UCSD-AML1 (cell line): ENCODE measurements around the gene CA10.
A peak's percentile ranks its signal among the peaks of the same experiment; 100 is the strongest.

Source experiments
- DNase-seq: peaks from one replicate; lab custom pipeline; 2025; ENCODE audit not compliant: unreplicated experiment; lab: John Stamatoyannopoulos, UW

The CA10 gene

DNA sequence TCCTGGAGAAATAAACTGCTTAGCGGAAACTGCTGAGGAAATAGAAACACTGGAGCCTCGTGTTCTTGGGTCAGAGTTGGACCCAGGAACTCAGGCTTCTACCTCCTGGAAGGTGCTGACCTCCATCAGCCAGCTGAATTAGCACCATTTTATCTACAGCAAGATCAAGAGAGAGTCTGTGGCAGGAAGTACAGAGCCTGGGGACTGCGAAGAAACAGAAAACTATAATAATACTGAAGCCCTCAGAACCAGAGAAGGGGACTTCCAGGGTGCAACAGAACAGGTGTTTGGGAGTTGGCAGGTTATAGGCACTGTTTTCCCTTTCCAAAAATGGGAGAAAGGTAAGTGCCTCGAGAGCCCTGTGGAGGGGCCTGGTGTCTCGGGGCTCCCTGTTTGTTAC lies 379.7 kb downstream of the CA10 start:
- DNase-seq, result no peak

DNA sequence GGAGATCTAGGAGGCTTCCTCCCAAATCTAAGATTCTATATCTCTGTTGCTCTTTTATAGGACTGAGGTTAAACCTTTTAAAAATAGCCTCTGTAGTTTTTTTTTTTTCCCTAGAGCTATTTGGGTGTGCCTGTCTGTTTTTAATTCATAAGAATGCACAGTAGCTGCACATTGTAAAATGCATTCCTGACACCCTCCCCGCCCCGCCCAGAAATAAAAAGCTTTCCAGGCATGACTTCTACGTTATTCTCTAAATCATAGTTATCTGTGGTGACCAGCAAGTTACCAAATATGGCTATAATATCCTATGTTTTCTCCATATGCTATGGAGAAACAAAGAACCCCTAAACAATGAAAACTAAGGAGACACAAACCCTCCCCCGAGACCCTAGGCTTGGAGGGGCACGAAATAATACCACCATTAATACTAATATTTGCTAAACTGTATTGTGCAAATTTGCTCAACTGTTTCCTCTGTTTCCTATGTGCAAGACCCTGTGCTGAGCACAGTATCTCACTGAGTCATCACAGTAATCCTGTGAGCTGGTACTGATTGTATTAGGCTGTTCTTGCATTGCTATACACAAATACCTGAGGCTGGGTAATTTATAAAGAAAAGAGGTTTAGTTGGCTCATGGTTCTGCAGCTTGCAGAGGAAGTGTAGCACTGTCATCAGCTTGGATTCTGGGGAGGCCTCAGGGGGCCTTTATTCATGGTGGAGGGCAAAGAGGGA lies 388.3 kb downstream of the CA10 start:
- no peak for DNase-seq

DNA sequence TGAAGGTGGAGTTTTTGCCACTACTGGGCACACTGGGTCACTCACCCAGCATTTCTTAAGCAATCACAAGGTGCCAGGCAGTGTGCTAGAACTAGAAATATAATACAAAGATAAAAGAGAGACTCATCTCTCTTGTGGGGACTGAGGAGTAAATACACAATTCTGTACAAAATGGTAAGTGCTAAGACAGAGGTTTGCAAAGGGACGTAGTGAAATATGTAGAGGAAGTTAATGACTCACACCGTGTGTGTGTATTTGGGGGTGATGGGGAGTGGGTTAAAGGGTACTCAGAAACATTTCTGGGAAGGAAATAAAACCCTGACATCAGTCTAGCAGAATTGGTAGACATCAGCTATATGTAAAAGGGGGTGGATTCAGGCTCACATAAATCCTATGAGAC lies 389.3 kb downstream of the CA10 start:
- no peak for DNase-seq

DNA sequence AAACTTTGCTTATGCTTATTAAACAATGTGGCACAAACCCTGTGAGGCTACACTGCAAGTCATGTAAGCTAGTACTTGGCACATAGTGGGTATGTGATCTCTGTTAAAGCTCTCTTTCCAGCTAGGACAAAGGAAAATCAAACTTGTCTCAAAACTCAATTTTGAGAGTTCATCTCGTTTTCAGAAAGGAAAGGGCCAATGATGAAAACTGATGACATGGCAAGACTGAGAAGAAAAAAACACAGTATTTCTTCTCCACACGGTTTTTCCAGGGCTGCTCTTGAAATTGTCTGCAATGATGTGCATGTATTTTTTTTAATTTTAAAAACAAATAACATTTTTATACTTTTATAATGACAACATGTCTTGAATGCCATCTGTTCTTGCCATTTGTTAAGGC lies 389.8 kb downstream of the CA10 start:
- DNase-seq, result no peak

DNA sequence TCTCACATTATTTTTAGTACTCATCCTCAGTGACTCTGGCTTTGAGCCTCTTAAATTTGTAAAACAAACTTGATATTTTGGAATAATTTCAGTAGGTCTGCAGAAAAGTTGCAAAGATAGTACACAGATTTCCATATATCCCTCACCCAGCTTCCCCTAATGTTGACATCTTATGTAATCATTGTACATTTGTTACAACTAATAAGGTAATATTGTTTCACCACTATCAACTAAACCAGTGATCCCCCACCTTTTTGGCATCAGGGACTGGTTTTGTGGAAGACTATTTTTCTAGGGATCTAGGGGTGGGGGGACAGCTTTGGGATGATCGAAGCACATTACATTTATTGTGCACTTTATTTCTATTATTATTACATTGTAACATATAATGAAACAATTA lies 391.2 kb downstream of the CA10 start:
- DNase-seq, result no peak

DNA sequence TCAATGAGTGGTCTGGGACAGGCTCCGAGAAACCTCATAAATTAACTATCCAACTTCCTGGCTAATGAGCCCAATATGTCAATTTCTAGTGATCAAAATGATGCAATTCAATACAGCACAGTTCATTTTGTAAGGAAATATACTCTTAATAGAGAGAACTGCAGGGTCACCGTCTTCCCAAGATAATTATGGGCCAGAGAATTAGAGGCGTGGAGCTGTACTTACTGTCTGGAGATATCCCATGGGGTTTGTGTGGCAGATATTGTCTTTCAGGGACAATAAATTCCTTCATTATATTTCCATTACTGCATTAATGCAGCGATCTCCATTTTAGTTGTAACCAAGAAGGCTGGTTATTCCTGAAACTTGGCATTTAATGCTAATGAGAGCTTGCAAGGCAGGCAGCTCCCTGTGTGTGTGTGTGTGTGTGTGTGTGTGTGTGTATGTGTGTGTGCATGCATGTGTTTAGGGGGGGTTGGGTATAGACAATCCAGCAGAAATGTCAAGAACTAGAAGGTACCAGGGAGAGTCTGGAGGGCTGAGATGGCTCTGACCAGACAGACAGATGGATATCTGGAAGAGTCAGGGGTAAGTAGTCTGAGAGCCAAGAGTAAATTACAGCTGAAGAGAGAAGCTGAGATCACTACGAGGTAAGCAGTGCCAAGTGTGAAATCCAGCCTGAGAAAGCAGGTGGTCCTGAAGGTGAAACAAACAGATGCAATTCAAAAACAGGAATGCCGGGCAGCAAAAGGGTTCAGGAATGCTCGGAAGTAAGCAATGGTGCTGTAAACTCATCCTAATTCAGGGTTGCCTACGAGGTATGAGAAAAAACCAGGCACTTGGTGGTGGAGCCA lies 393.0 kb downstream of the CA10 start:
- no peak for DNase-seq

DNA sequence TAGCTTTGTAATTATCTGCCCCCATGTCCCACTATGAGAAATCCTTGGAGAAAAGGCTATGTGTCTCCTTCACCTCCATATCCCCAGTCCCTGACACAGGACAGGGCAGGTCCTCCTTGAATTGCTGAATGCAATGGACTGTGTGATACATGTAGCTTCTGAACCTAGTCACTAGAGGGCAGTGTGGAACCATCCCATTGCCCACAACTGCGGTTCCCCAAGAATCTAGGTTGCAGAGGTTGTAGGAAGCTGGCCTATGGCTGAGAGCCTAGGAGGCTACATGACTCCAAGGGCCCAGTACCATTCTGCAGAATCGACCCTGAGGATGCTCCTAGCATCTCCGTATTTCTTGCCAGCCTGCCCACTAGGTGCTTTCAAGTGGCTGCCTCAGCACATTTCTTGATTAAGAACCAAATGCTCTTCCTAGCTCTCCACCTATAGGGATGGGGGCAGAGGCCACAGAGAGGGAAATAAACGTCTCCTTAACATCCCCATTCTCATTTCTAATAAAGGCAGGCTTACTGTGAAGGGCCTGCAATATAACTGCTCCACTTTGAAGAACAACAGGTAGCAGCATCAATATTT lies 394.0 kb downstream of the CA10 start:
- peak; percentile 35 for DNase-seq

DNA sequence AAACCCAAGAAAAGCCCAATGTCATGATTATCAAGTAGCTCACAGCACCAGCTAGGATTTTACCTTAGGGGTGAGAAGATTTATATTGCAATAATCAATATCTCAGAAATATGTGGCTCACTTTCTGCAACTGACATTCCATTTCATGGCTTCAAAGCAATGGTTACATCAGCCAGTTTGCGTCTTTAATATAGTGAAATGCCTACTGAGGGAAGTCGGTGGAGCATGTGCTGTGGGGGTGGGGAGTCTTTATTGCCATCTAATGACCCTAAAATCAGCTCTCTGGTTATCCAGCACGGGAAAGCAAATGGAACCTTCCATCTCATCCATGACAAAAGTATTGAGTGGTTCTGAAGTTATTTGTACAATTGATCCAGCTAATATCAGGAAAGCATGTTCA lies 395.5 kb downstream of the CA10 start:
- DNase-seq, result no peak

DNA sequence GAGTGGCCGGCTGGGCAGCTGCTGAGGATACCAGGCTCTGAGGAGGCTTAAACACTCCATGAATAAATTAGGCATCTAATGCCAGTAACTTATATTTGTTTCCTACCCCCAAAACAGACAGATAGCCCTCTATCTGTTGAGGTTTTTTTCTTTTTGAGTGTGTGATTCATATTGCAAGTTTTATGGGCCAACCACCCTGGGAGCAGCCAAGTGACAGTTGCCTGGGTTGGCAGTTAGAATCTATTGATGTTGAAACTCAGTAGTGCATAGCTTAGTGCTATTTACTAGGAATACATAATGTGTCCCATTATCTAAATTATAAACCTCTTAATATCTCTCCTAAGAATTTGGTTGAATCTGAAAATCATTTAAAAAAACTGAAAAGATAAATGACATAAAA lies 397.4 kb downstream of the CA10 start:
- no peak for DNase-seq

DNA sequence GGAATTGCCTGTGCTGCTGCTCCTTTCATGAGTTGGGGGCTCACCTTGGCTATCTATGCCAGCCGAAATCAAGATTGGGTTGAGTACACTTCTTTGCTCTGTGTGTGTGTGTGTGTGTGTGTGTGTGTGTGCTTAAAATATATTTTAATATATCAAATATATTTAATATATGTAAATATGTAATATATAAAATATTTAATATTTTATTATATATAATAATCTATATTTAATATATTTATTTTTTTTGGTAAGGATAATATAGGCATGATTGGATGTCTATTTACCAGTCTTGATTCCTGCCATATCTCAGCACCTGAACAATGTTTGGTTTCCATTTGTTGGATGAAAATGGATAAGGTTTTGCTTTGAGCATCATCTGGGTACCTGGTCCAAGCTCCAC lies 399.3 kb downstream of the CA10 start:
- no peak for DNase-seq

DNA sequence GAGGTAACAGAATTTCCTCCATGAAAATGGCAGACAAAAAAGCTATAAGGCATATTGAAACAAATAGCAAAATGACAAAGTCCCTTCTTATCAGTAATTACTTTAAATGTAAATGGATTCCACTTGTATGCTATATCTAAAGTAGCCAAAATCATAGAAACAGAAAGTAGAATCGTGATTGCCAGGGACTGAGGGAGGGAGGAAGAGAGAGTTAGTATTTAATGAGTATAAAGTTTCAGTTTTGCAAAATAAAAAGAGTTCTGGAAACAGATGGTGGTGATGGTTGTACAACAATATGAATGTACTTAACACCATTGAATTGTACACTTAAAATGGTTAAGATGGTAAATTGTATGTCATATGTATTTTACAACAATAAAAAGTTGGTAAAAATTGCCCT lies 407.4 kb downstream of the CA10 start:
- DNase-seq, result no peak

DNA sequence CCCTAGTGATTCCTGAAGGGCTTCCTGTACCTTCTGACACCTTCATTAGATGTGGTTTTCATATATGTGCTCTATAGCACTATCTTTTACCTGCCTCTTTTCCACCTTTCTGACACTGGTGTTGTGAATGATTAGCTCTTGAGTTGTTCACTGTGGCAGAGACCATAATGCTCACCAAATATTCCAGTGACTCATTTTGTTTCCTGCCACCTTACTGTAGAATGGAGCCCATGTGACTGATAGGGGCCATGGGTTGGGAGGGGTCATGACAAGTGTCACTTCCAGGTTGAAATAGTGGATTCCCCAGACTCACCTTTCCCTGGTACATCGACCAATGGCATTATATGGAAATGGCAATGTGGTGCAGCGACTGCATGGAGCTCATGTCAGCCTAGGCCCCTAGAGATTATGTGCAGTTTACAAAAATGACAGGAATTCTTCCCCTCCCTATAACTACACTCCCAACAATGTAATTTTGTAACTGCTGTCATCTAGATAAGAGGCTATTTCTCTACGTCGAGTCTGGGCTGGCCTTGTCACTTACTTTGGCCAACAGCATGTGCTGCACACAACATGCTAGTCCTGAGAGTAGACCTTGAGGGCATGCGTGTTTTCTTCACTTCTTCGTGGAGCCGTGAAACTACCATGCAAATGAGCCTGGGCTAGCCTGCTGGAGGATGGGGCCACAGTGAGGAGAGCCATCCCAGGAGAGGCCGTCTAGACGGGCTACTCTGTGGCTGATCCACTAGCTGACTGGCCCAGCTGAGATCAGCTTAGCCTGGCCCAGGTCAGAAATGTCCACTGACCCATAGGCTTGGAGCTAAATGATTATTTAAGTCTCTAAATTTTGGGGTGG lies 409.5 kb downstream of the CA10 start:
- no peak for DNase-seq

DNA sequence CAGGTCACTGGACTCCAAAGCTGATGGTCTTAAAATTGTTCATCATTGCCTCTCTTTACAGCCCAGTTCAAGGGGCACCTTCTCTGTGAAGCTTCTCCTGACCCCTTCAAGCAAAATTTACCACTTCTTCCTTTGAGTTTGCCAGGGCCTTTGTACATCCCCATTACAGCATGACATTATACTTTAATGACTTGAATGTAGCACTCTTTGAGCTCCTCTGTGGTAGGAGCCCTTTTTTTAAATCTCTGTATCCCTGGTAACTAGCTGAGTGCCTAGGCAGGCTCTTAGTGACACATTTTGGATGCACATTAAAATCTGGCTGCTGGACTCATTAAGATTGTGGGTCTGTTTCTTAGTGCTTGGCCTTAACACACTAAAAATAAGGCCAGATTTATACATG lies 412.1 kb downstream of the CA10 start:
- DNase-seq, result no peak

DNA sequence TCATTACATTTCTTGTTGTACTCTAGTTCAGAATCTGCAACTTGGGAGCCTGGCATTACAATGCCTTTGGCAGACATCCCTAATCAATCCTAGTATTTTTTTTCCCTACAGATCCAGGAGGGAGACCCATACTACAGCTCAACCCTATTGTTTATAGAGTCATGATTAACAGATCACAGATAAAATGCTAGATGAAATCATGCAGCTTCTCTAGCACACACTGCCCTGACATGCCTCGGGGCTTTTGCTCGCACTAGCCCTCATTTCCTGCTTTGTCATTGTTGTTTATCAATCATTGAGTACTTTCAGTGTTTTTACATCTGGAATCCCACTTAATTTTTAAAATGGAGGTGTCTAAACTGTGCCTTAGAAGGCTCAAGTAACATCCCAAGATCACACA lies 412.5 kb downstream of the CA10 start:
- DNase-seq, result no peak

DNA sequence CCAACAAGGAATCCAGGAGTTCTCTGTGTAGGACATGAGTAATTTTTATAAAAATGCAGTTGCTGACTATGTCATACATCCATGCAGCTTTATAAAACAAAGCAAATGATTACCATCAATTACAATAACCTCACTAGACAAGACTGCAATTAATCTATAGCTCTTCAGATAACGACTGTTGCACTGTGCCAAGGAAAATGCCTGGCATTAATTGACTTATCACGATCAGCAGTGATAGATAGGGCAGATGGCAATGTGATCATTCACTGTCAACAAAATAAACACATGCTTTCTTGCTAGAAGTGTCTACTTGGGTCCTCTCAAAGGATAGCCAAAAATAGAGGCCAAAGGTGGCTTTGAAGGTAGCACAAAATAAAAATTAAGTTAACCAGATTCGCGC lies 415.0 kb downstream of the CA10 start:
- DNase-seq, result no peak

DNA sequence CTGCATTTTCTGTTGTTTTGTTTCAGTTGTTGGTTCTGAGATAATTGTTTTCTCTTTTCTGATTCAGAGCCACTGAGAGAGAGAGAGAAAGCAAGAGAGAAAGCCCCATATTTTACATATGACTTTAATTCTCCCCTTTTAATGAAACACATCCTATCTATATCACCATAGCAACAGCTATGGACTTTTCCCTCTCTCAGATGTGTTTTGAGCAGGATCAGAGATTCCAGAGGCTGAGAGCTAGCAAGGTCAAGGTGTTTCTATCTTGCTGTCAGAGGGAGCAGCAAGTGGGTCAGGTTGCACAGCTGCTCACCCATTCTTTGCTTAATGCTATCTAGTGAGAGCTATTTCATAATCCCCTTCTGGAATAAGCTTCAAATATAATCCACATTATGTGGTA lies 415.9 kb downstream of the CA10 start:
- DNase-seq, result no peak

DNA sequence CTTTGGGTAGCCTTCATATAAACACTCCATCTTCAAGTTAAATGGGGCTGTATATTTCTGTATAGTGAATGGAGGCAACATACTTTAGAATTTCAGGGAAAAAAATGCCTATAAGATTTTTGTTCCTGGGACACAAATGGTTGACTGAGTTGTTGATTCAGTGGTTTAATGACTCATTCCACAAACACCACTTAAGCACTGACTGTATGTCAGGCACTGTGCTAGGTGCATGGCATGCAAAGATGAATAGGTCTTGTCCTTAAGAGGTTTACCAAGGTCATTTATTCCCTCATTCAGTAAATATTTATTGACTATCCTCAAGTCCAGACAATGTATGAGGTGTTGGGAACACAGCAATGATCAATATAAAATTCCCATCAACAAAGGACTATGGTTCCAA lies 417.1 kb downstream of the CA10 start:
- no peak for DNase-seq

DNA sequence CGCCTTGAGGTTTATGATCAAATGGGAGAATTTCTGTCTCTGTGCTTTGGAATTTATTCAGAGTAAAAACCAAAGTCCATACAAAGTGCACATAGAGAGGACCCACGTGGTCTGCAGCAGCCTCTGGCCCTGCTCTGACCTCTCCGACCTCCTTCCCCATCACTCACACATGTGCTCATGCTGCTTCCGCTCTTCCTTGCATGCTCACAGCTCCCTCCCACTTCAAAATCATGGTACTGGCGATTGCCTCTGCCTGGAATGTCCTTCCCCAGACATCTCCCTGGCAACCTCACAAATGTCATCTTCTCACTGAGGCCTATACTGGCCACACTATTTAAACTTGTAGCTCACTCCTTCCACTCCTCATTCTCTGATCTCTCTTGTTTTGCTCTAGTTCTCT lies 418.0 kb downstream of the CA10 start:
- no peak for DNase-seq

DNA sequence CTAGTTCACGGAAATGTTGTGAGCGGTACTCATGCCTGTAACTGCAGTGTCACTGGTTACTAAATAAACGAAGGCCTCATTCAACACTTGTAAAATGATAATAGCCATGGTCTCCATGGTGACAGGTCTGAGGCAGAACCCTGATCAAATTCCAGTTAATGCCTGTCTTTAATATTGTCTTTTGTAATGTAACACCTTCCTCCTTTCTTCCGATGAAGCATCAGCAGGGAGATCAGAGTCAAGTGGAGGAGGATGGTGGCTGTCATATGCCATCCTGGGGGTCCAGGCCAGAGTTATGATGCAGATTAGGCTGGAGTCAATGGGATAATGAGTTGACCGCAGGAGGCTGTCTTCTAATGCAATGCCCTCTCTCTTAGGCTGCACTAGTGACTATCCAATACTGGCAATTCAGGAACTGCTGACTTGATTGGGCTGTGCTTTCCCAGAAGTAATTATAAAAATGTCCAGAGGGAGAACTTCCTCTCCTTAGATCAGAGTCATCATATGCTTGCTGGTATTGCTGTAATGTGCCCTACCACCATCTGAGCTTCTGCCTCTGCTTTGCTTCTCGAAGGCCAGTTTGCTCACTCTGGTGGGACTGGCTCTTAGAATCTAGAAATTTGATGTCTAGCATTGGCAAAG lies 419.1 kb downstream of the CA10 start:
- no peak for DNase-seq

DNA sequence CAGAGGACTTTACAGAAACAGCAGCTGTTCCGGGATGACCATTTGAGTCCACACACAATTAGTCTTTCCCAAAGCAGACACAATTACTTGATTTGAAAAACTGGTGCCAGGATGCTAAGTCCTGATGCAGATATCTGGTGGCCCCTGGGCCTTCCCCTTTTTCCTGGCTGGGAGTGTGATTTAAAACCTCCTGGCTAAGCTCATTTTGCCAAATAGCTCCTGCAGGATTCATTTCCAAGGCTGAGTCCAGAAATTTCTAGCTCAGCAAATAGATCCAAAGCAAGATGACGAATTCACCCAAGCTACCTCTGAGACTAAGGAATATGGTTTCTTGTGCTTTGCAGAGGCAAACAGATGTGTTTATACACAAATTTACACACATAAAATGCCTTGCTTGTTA lies 422.2 kb downstream of the CA10 start:
- DNase-seq, result no peak

DNA sequence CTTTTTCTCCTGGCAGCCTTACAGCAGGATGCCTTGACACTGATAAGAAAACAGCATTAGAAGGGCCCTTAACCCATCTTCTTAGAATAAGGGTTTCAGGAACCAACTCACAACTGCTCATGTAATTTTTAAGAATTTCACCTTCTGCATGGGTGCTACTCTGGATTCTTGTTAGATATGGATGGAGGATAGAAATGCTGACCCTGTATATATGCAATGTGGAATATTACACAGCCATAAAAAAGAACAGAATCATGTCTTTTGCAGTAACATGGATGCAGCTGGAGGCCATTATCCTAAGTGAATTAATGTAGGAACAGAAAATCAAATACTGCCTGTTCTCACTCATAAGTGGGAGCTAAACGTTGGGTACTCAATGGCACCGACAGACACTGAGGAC lies 423.5 kb downstream of the CA10 start:
- DNase-seq, result no peak
